Neural cell (in vitro differentiated cells): Measurements from ENCODE around the gene RFX7. TPM values are rescaled to one million over a fixed set of nuclear protein-coding genes. Genes with fewer than 3 reads are reported as not detected.

ENCODE experiments used
- H2AFZ ChIP-seq: fragments of 200-600, 300-800 bp; sonication (generic), shearing (Covaris generic); 2 replicates; pipeline ENCODE4 v1.6.0; 2014; ENCODE audit warnings: low read depth, mild to moderate bottlenecking, antibody characterized with exemption, low read length, moderate library complexity
- H3F3A ChIP-seq: fragments of 200-600 bp; shearing (Covaris generic); 2 replicates; pipeline ENCODE4 v1.6.1; 2016; ENCODE audit warnings: mild to moderate bottlenecking, moderate library complexity, mixed read lengths, antibody characterized with exemption, low read length; ENCODE audit not compliant: insufficient read depth, poor library complexity, severe bottlenecking
- H3K27ac ChIP-seq: fragments of 200-600, 300-800 bp; sonication (generic), shearing (Covaris generic); 2 replicates; pipeline ENCODE4 v1.5.1; 2014; ENCODE audit warnings: mild to moderate bottlenecking, low read length, moderate library complexity
- H3K27me3 ChIP-seq: fragments of 300-800, 200-600 bp; sonication (generic), shearing (Covaris generic); 2 replicates; pipeline ENCODE4 v1.6.0; 2014; ENCODE audit warnings: mild to moderate bottlenecking, low read depth, low read length, moderate library complexity; ENCODE audit not compliant: insufficient read depth
- H3K36me3 ChIP-seq: fragments of 300-800, 200-600 bp; sonication (generic), shearing (Covaris generic); 2 replicates; pipeline ENCODE4 v1.5.1; 2014; ENCODE audit warnings: mild to moderate bottlenecking, antibody characterized with exemption, low read length, moderate library complexity; ENCODE audit not compliant: insufficient read depth
- H3K4me2 ChIP-seq: fragments of 300-800, 200-600 bp; sonication (generic), shearing (Covaris generic); 2 replicates; pipeline ENCODE4 v1.6.0; 2014; ENCODE audit warnings: mild to moderate bottlenecking, low read length
- H3K4me3 ChIP-seq: fragments of 300-800, 200-600 bp; sonication (generic), shearing (Covaris generic); 2 replicates; pipeline ENCODE4 v1.5.1; 2014; ENCODE audit warnings: mild to moderate bottlenecking, low read length, moderate library complexity
- H3K79me2 ChIP-seq: fragments of 200-600 bp; shearing (Covaris generic); replicated peaks from 2 replicates; pipeline ENCODE4 v1.6.0; 2014; ENCODE audit warnings: mild to moderate bottlenecking, low read length, moderate library complexity; ENCODE audit not compliant: insufficient read depth
- H3K9ac ChIP-seq: fragments of 300-800, 200-600 bp; sonication (generic), shearing (Covaris generic); 2 replicates; pipeline ENCODE4 v1.6.1; 2016; ENCODE audit warnings: mild to moderate bottlenecking, low read length, mixed read lengths
- H3K9me2 ChIP-seq: fragments of 200-600 bp; shearing (Covaris generic); 2 replicates; pipeline ENCODE4 v1.6.1; 2016; ENCODE audit warnings: mild to moderate bottlenecking, low read length, mixed read lengths; ENCODE audit not compliant: insufficient read depth
- H3K9me3 ChIP-seq: fragments of 200-600, 300-800 bp; sonication (generic), shearing (Covaris generic); 2 replicates; pipeline ENCODE4 v1.6.1; 2016; ENCODE audit warnings: mild to moderate bottlenecking, mixed run types, low read length, moderate library complexity, mixed read lengths
- H4K20me1 ChIP-seq: fragments of 200-600 bp; shearing (Covaris generic); 2 replicates; pipeline ENCODE4 v1.6.1; 2016; ENCODE audit warnings: mild to moderate bottlenecking, mixed run types; ENCODE audit not compliant: insufficient read depth
- CTCF ChIP-seq: fragments of 450-650 bp; IDR thresholded peaks from 2 replicates; pipeline ENCODE4 v1.5.1; 2014; ENCODE audit warnings: antibody characterized with exemption, mild to moderate bottlenecking, moderate library complexity; ENCODE audit not compliant: poor library complexity, severe bottlenecking
- EP300 ChIP-seq: fragments of 450-650 bp; conservative IDR thresholded peaks from 2 replicates; pipeline ENCODE4 v1.6.1; 2014; ENCODE audit warnings: antibody characterized with exemption, mild to moderate bottlenecking, moderate library complexity; ENCODE audit not compliant: poor library complexity, severe bottlenecking
- EZH2 ChIP-seq: fragments of 200-600, 300-800 bp; shearing (Covaris generic), sonication (generic); IDR thresholded peaks from 2 replicates; pipeline ENCODE4 v1.6.1; 2014; ENCODE audit warnings: antibody characterized with exemption, low read length, borderline replicate concordance, mild to moderate bottlenecking; ENCODE audit not compliant: insufficient read depth, poor library complexity, severe bottlenecking
- MXI1 ChIP-seq: fragments of 450-650 bp; conservative IDR thresholded peaks from 2 replicates; pipeline ENCODE4 v1.6.1; 2014; ENCODE audit warnings: antibody characterized with exemption, mild to moderate bottlenecking; ENCODE audit not compliant: poor library complexity, severe bottlenecking
- POLR2AphosphoS5 ChIP-seq: IDR thresholded peaks from 2 replicates; pipeline ENCODE4 v1.6.1; 2012
- RAD21 ChIP-seq: fragments of 450-650 bp; conservative IDR thresholded peaks from 2 replicates; pipeline ENCODE4 v1.6.1; 2014; ENCODE audit warnings: antibody characterized with exemption, mild to moderate bottlenecking, moderate library complexity
- SMC3 ChIP-seq: fragments of 450-650 bp; conservative IDR thresholded peaks from 2 replicates; pipeline ENCODE4 v1.6.1; 2014; ENCODE audit warnings: antibody characterized with exemption, mild to moderate bottlenecking, moderate library complexity; ENCODE audit not compliant: poor library complexity
- TAF1 ChIP-seq: IDR thresholded peaks from 2 replicates; pipeline ENCODE4 v1.6.1; 2012; ENCODE audit warnings: low read depth
- polyA plus RNA-seq: library from polyadenylated mRNA; depleted of rRNA; stranded (reverse); fragments of >200 nt; gene quantifications from 2 replicates; pipeline ENCODE4 v1.2.3, GENCODE V29; 2014
- TF ChIP-seq, protein P1 (sequence below): IDR thresholded peaks from 2 replicates; pipeline ENCODE4 v1.6.1; 2012; ENCODE audit warnings: borderline replicate concordance

The RFX7 gene
- polyA plus RNA-seq, 1 donor from 2014 or later, result 12.9 TPM

GRCh38 chr15:56045068-56045748 is 198.5 kb downstream of the RFX7 start:
- Histone ChIP-seq H3K9ac (no peak overlapping the region), H4K20me1 (no peaks in the 10 kb centered on the region), H3F3A (no peaks in the 10 kb centered on the region), H3K27me3 (no peaks in the 10 kb centered on the region), H3K9me2 (no peaks in the 10 kb centered on the region), H2AFZ (no peak overlapping the region), H3K36me3 (no peaks in the 10 kb centered on the region), H3K4me3 (no peak overlapping the region), H3K27ac (no peak overlapping the region), H3K79me2 (no peaks in the 10 kb centered on the region), H3K9me3 (no peaks in the 10 kb centered on the region), H3K4me2 (no peak overlapping the region)
- TF ChIP-seq EP300, result no peak
- TF ChIP-seq, protein P1, sequence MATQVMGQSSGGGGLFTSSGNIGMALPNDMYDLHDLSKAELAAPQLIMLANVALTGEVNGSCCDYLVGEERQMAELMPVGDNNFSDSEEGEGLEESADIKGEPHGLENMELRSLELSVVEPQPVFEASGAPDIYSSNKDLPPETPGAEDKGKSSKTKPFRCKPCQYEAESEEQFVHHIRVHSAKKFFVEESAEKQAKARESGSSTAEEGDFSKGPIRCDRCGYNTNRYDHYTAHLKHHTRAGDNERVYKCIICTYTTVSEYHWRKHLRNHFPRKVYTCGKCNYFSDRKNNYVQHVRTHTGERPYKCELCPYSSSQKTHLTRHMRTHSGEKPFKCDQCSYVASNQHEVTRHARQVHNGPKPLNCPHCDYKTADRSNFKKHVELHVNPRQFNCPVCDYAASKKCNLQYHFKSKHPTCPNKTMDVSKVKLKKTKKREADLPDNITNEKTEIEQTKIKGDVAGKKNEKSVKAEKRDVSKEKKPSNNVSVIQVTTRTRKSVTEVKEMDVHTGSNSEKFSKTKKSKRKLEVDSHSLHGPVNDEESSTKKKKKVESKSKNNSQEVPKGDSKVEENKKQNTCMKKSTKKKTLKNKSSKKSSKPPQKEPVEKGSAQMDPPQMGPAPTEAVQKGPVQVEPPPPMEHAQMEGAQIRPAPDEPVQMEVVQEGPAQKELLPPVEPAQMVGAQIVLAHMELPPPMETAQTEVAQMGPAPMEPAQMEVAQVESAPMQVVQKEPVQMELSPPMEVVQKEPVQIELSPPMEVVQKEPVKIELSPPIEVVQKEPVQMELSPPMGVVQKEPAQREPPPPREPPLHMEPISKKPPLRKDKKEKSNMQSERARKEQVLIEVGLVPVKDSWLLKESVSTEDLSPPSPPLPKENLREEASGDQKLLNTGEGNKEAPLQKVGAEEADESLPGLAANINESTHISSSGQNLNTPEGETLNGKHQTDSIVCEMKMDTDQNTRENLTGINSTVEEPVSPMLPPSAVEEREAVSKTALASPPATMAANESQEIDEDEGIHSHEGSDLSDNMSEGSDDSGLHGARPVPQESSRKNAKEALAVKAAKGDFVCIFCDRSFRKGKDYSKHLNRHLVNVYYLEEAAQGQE, result no peak
- TF ChIP-seq CTCF, result no peak
- TF ChIP-seq POLR2AphosphoS5, result no peak
- no peak for TF ChIP-seq MXI1

GRCh38 chr15:56042982-56043980 is 200.4 kb downstream of the RFX7 start:
- Histone ChIP-seq H3K4me2 (no peak overlapping the region), H3K79me2 (no peaks in the 10 kb centered on the region), H3K36me3 (no peaks in the 10 kb centered on the region), H3K9me2 (no peaks in the 10 kb centered on the region), H3K27me3 (no peaks in the 10 kb centered on the region), H3K9me3 (no peaks in the 10 kb centered on the region), H3F3A (no peaks in the 10 kb centered on the region), H3K27ac (no peak overlapping the region), H3K4me3 (no peak overlapping the region), H3K9ac (no peak overlapping the region), H4K20me1 (no peaks in the 10 kb centered on the region), H2AFZ (no peak overlapping the region)
- TF ChIP-seq EP300 (no peak), MXI1 (no peak), CTCF (no peak), EZH2 (no peak), TAF1 (no peak), POLR2AphosphoS5 (no peak), SMC3 (no peak), RAD21 (no peak)
- TF ChIP-seq, protein P1, result no peak
